Activated CD4-positive, CD25-positive, alpha-beta regulatory T cell treated with anti-CD3 and anti-CD28 coated beads, Interleukin-2, amount 50 U/mL, for 16 hours (primary cell): ENCODE measurements around the gene STOML1.

Source experiments
- DNase-seq: peaks from one replicate; pipeline ENCODE4 v3.0.0-alpha.2; 2020; ENCODE audit warnings: low read depth, low spot score

Gene STOML1

DNA sequence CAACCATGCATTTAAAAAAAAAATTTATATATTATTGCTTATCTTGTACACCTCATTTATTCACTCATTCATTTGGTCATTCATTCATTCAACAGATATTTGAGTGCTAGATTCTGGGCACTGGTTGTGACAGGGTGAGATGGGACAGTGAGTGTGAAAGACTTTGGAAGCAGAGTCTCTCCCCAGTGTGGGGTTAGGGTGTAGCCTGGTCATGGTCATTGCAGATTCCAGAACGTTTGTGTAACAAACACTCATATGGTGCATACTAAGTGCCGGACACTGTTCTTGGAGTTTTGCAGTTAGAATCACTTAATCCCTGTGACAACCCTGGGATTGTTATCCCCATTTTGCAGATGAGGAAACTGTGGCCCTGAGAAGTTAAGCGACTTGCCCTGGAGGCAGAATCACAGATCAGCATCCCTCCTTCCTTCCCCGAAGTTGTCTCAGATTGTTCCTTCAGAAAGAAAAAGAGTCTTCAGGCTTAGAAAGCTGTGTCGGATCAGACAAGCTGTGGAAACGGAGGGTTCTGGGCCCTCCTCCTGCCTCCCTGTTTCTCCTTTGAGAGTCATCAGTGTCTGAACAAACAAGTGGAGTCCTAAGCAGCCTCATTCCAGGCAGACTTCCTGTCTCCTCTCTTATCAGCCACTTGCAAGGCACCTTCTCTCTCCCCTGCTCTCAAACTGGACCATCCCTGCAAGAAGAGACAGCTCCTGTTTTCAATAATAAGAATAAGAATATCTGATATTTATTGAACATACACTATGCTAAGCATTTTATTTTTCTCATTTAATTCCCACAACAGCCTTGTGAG is 59.5 kb downstream of the STOML1 start:
- no peak for DNase-seq

DNA sequence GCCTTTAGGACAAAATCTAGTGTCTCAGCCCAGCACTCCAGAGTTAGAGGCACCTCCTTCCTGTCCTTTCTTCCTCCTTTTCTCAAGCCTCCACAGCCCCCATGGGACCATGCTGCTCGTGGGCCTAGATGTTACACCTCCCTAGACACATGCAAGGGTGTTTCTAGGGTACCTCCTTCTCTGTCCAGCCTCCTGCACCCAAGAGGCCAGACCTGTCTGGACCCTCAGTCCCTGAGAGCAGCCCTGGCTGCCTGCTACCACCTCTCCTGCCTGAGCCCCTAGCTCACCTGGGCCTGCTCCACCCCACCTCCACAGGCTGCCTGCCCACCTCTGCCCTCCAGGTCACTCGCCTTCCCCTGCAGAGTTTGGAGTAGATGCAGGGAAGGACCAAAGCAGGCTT is 60.7 kb downstream of the STOML1 start:
- DNase-seq, result no peak

DNA sequence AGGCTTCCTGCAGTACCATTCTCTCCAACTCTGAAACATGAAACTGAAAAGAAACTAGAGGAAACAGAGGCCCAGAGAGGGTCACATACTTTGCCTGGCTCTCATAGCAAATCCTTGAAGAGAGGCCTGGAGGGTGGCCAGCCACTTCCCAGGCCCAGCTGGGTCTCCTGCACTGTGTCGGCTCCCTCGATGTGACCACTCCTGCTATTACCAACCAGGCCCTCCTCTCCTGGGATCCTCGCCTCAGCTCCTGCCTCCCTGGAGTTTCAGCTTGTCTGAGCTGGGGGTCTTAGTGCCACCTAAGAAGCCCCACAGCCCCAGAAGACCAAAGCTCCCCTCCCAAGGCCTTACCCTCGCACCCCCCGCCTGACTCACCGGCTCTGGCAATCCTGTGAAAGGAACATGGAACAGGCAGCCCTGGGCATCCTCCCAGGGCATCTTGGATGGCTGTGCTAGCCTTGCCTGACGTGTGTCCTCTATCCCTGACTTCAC is 61.3 kb downstream of the STOML1 start:
- no peak for DNase-seq

DNA sequence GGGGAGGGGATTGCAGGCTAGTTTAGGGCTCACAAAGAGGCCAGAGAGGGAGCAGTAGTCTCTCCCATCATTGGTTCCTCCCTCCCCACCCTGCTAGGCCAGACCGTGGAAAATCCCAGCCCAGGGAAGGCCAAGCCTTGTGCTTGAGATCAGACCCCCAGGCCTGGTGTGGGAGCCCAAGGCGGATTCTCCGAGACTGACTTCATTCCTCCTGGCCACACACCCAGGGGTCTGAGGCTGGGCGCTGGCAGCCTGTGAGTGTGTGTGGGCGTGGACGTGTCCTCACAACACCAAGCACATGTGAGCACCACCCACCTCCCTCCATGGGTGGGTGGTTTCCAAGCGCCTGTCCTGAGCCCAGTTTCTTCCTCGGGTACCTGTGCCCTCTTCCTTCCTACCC is 61.7 kb downstream of the STOML1 start:
- no peak for DNase-seq

DNA sequence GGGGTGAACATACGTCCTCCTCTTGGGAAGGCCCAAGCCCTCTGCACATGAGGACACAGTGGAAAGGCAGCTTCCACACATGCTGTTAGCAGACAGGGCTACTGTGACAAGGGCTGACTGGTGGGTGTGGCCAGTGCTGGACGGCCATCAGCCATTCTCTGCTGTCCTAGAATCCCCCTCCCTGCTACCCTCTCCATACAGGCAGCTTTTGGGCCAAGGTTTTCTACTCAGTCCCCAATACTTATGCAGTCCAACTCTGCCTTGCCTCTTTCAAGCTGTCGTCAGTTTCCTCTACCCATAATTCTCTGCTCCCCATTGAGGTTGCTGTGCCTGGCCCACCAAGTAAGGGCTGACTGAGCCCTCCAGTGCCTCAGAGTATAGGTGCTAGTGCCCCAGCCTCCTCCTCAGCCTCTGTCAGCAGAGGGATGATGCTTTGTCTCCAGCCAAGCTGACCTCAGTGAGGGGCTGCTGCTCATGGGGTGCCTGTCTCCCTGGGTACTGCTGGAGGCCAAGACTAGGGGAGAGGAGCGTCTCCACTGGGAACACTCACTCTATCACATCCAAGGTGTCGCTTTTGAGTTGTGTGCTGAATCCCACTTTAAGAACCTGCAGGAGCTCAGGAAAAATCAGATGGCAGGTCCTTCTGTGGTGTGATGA is 63.0 kb downstream of the STOML1 start:
- DNase-seq, result no peak
